SK-N-SH (cell line): ENCODE data around the gene UNC5B. TPM values are rescaled to one million over a fixed set of nuclear protein-coding genes. Genes with fewer than 3 reads are reported as not detected.

ENCODE experiments used
- CTCF ChIA-PET: fragments of 300-600, 350-600 bp; formaldehyde crosslinking; extraction: SDS; loops from one replicate; lab custom pipeline; 2021; lab: Yijun Ruan, JAX
- POLR2A ChIA-PET: fragments of 350-600 bp; sonication (Branson Sonifier 250); formaldehyde crosslinking; extraction: SDS; loops from one replicate; lab custom pipeline; 2020; ENCODE audit warnings: antibody characterized with exemption, inconsistent platforms; lab: Yijun Ruan, JAX
- DNase-seq: peaks from one replicate; pipeline ENCODE4 v3.0.0; 2012
- H2AFZ ChIP-seq: fragments of 200-600 bp; sonication (generic); 2 replicates; pipeline ENCODE4 v1.8.1; 2016; ENCODE audit warnings: antibody characterized with exemption, mild to moderate bottlenecking, low read depth
- H3F3A ChIP-seq: fragments of 200-600 bp; sonication (generic); replicated peaks from 2 replicates; pipeline ENCODE3; 2016; ENCODE audit warnings: antibody characterized with exemption, mild to moderate bottlenecking; ENCODE audit not compliant: insufficient read depth
- H3K27ac ChIP-seq, 2 experiments: fragments of 200-500 bp in 1 of 2; fragments of 200-600 bp in 1 of 2; sonication (Bioruptor generic) in 1 of 2; sonication (generic), shearing (Covaris generic) in 1 of 2; 2 replicates each; pipeline versions ENCODE4 v1.5.1 to v1.6.1; 2014 to 2016; ENCODE audit warnings: low read depth in 2 of 2, inconsistent platforms in 1 of 2, low read length in 1 of 2, mild to moderate bottlenecking in 1 of 2, mixed read lengths in 1 of 2
- H3K27me3 ChIP-seq: fragments of 200-600 bp; sonication (generic), shearing (Covaris generic); 2 replicates; pipeline ENCODE4 v1.6.1; 2016; ENCODE audit warnings: mixed run types; ENCODE audit not compliant: insufficient read depth
- H3K36me3 ChIP-seq, 2 experiments: fragments of 200-500 bp in 1 of 2; fragments of 200-600 bp in 1 of 2; sonication (Bioruptor generic) in 1 of 2; sonication (generic) in 1 of 2; replicated peaks in 1 of 2; 2 replicates each; pipeline versions ENCODE3 to v1.5.1; 2014 to 2016; ENCODE audit warnings: low read length in 1 of 2, mild to moderate bottlenecking in 1 of 2; ENCODE audit not compliant: insufficient read depth in 2 of 2, control insufficient read depth in 1 of 2
- H3K4me1 ChIP-seq, 2 experiments: fragments of 200-500 bp in 1 of 2; fragments of 200-600 bp in 1 of 2; sonication (Bioruptor generic) in 1 of 2; sonication (generic), shearing (Covaris generic) in 1 of 2; 2 replicates each; pipeline versions ENCODE4 v1.5.1 to v1.6.1; 2014 to 2016; ENCODE audit warnings: low read depth in 1 of 2, low read length in 1 of 2, mixed run types in 1 of 2; ENCODE audit not compliant: insufficient read depth in 2 of 2, control insufficient read depth in 1 of 2
- H3K4me2 ChIP-seq: fragments of 200-600 bp; sonication (generic), shearing (Covaris generic); 2 replicates; pipeline ENCODE4 v1.6.1; 2017; ENCODE audit warnings: mixed run types
- H3K4me3 ChIP-seq, 2 experiments: fragments of 200-500 bp in 1 of 2; fragments of 200-600 bp in 1 of 2; sonication (Bioruptor generic) in 1 of 2; sonication (generic), shearing (Covaris generic) in 1 of 2; 2 replicates each; pipeline versions ENCODE4 v1.5.1 to v1.8.1; 2014 to 2016; ENCODE audit warnings: low read depth in 2 of 2, inconsistent platforms in 1 of 2, low read length in 1 of 2, mild to moderate bottlenecking in 1 of 2, mixed read lengths in 1 of 2, moderate library complexity in 1 of 2
- H3K79me2 ChIP-seq: fragments of 200-600 bp; sonication (generic); 2 replicates; pipeline ENCODE4 v1.8.1; 2017; ENCODE audit warnings: mild to moderate bottlenecking; ENCODE audit not compliant: insufficient read depth
- H3K9ac ChIP-seq: fragments of 200-600 bp; sonication (generic); 2 replicates; pipeline ENCODE4 v1.6.1; 2017; ENCODE audit warnings: mixed run types
- H3K9me2 ChIP-seq: fragments of 200-600 bp; sonication (generic); 2 replicates; pipeline ENCODE4 v1.6.1; 2017; ENCODE audit warnings: mixed run types
- H3K9me3 ChIP-seq: fragments of 200-600 bp; sonication (generic); 2 replicates; pipeline ENCODE4 v1.6.1; 2017; ENCODE audit warnings: mixed run types, mild to moderate bottlenecking, moderate library complexity
- H4K20me1 ChIP-seq: fragments of 200-600 bp; sonication (generic); 2 replicates; pipeline ENCODE4 v1.6.1; 2017; ENCODE audit warnings: mild to moderate bottlenecking, mixed run types; ENCODE audit not compliant: insufficient read depth
- CHD2 ChIP-seq: fragments of 150-350 bp; IDR thresholded peaks from 2 replicates; pipeline ENCODE4 v1.6.1; 2018; ENCODE audit warnings: low read length; ENCODE audit not compliant: partially characterized antibody
- IRF3 ChIP-seq: fragments of 150-350 bp; IDR thresholded peaks from 2 replicates; pipeline ENCODE4 v1.6.1; 2016; ENCODE audit warnings: mild to moderate bottlenecking, low read depth, low read length
- MAX ChIP-seq: IDR thresholded peaks from 2 replicates; pipeline ENCODE4 v1.4.0; 2012; ENCODE audit warnings: low read depth
- MXI1 ChIP-seq: IDR thresholded peaks from 2 replicates; pipeline ENCODE4 v1.6.1; 2012; ENCODE audit warnings: mild to moderate bottlenecking, low read depth, low read length, improper control_type of control experiment
- NFIC ChIP-seq: IDR thresholded peaks from 2 replicates; pipeline ENCODE4 v1.4.0; 2012; ENCODE audit warnings: borderline replicate concordance
- POLR2AphosphoS5 ChIP-seq: IDR thresholded peaks from 2 replicates; pipeline ENCODE4 v1.6.1; 2012; ENCODE audit warnings: low read depth, low read length
- RAD21 ChIP-seq: IDR thresholded peaks from 2 replicates; pipeline ENCODE4 v1.6.1; 2012; ENCODE audit warnings: mild to moderate bottlenecking, low read length
- REST ChIP-seq: IDR thresholded peaks from 2 replicates; pipeline ENCODE4 v1.6.1; 2012; ENCODE audit warnings: mild to moderate bottlenecking, low read depth, low read length, moderate library complexity
- RFX5 ChIP-seq: IDR thresholded peaks from 2 replicates; pipeline ENCODE4 v1.6.1; 2012; ENCODE audit warnings: mild to moderate bottlenecking, improper control_type of control experiment, low read length
- TAF1 ChIP-seq: IDR thresholded peaks from 2 replicates; pipeline ENCODE4 v1.6.1; 2012; ENCODE audit warnings: low read depth, mild to moderate bottlenecking, low read length, moderate library complexity, borderline replicate concordance
- TCF12 ChIP-seq: IDR thresholded peaks from 2 replicates; pipeline ENCODE4 v1.4.0; 2012
- USF1 ChIP-seq: IDR thresholded peaks from 2 replicates; pipeline ENCODE4 v1.4.0; 2012; ENCODE audit warnings: low read depth, borderline replicate concordance
- USF2 ChIP-seq: fragments of 150-350 bp; IDR thresholded peaks from 2 replicates; pipeline ENCODE4 v1.6.1; 2017; ENCODE audit warnings: antibody characterized with exemption, low read length, low read depth, borderline replicate concordance
- WGBS: methylation state at CpG from one replicate; pipeline ENCODE4 v1.1.6; 2017; ENCODE audit warnings: low lambda C conversion rate; 5-methylcytosine and 5-hydroxymethylcytosine counted together
- polyA plus RNA-seq, 3 experiments: library from polyadenylated mRNA; depleted of rRNA; stranded (reverse); fragments of >200 nt; gene quantifications; 2 replicates each; pipeline ENCODE4 v1.2.3, GENCODE V29; 2012

UNC5B gene
- polyA plus RNA-seq, 1 of the 3 experiments (the other 2 are of a cell fraction), result 13.8 TPM

- TF ChIP-seq REST (no peak), USF2 (no peak), MXI1 (0 out of 2 replicates have a peak, but pooled peaks have one; percentile 17)
Observed at GRCh38 chr10:71233482-71233892, 21.1 kb downstream of the UNC5B start (continued).

GRCh38 chr10:71234004-71234894, 21.9 kb downstream of the UNC5B start:
- POLR2A ChIA-PET, result interaction anchor here (0.9 to 7.3 kb wide), 13 partner anchors 7 to 647 kb away, joined by 3 to 65 read pairs (median 9); partner anchors contain the start of gene UNC5B
- DNase-seq, result no peak
- H3K4me1 ChIP-seq, result peaks cover 75 to 97% of the 10 kb centered on the region in 2 experiments

More at GRCh38 chr10:71234004-71234894, 21.9 kb downstream of the UNC5B start:
- Histone ChIP-seq H3K36me3 (no peaks in the 10 kb centered on the region), H3K9ac (peak overlapping the region; percentile 54; the same call in 1 of the 2 replicates), H3K79me2 (peaks cover 89% of the 10 kb centered on the region), H3K9me2 (no peaks in the 10 kb centered on the region), H4K20me1 (peaks cover 25% of the 10 kb centered on the region; the same call in 1 of the 2 replicates), H3K27me3 (no peaks in the 10 kb centered on the region), H3F3A (peaks cover 23% of the 10 kb centered on the region), H2AFZ (no peak overlapping the region), H3K27ac (peak overlapping the region; percentile 94 to 100), H3K9me3 (no peaks in the 10 kb centered on the region), H3K4me3 (peak overlapping the region in 1 of 2 experiments; percentile 46; a peak in 1 of 4 replicates), H3K4me2 (peak overlapping the region; percentile 85)
- TF ChIP-seq CHD2, result no peak
- TF ChIP-seq TCF12, result no peak
- TF ChIP-seq POLR2AphosphoS5, result no peak
- TF ChIP-seq RFX5, result no peak
- TF ChIP-seq IRF3, result no peak
- no peak for TF ChIP-seq USF2
- no peak for TF ChIP-seq RAD21
- TF ChIP-seq USF1, result no peak
- TF ChIP-seq NFIC, result no peak
- TF ChIP-seq MAX, result no peak
- no peak for TF ChIP-seq TAF1
- WGBS, result 75% methylated on average over 5 of the region's 10 CpGs
- CTCF ChIA-PET, result interaction anchor here (0.8 to 12.0 kb wide), 10 partner anchors 11 to 332 kb away, joined by 3 to 72 read pairs (median 4); no protein-coding TSS in a partner anchor
